ENCODE data around the gene RBFOX2. TPM values are rescaled to one million over a fixed set of nuclear protein-coding genes. Genes with fewer than 3 reads are reported as not detected.
A peak's percentile ranks its signal among the peaks of the same experiment; 100 is the strongest.

The RBFOX2 gene
- total RNA-seq, 1 donor from 2014 or later, result 58.1 TPM

DNA sequence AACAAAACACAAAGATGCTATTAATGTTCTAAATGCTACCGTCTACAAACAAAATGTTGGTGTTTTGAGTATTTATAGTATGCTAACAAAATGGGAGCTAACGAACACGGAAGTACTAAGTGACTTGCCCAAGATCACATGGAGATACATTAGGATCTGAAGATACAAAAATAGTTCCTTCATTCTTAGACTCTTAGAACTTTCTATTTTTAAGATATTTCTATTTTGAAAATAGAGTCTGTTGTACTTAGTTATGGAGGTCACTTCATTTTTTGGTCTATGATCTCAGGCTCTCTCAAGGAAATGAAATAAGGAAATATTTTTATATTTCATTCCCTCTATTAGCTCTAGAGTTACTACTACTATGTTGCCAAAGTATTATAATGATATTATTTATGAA is 246.7 kb downstream of the RBFOX2 start:
- intact Hi-C loops (cut with DNase I), result loop anchor here (5.0 kb wide), 2 partner anchors 55 to 140 kb away; no protein-coding TSS in a partner anchor
- DNase-seq (ENCODE audit: low spot score in 2 of 2), result no peak
- H3K27ac ChIP-seq, result peak overlapping the region; percentile 66 to 76
- peak overlapping the region in 1 of 2 donors; percentile 16 for H3K4me3 ChIP-seq
- peaks cover 9 to 49% of the 10 kb centered on the region in 2 donors for H3K4me1 ChIP-seq
- no peaks in the 10 kb centered on the region for H3K36me3 ChIP-seq
- H3K9me3 ChIP-seq, result no peaks in the 10 kb centered on the region
- H3K27me3 ChIP-seq, result no peaks in the 10 kb centered on the region
- TF ChIP-seq, protein P1, sequence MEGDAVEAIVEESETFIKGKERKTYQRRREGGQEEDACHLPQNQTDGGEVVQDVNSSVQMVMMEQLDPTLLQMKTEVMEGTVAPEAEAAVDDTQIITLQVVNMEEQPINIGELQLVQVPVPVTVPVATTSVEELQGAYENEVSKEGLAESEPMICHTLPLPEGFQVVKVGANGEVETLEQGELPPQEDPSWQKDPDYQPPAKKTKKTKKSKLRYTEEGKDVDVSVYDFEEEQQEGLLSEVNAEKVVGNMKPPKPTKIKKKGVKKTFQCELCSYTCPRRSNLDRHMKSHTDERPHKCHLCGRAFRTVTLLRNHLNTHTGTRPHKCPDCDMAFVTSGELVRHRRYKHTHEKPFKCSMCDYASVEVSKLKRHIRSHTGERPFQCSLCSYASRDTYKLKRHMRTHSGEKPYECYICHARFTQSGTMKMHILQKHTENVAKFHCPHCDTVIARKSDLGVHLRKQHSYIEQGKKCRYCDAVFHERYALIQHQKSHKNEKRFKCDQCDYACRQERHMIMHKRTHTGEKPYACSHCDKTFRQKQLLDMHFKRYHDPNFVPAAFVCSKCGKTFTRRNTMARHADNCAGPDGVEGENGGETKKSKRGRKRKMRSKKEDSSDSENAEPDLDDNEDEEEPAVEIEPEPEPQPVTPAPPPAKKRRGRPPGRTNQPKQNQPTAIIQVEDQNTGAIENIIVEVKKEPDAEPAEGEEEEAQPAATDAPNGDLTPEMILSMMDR (IDR thresholded peaks at IDR 0.05), result no peak

DNA sequence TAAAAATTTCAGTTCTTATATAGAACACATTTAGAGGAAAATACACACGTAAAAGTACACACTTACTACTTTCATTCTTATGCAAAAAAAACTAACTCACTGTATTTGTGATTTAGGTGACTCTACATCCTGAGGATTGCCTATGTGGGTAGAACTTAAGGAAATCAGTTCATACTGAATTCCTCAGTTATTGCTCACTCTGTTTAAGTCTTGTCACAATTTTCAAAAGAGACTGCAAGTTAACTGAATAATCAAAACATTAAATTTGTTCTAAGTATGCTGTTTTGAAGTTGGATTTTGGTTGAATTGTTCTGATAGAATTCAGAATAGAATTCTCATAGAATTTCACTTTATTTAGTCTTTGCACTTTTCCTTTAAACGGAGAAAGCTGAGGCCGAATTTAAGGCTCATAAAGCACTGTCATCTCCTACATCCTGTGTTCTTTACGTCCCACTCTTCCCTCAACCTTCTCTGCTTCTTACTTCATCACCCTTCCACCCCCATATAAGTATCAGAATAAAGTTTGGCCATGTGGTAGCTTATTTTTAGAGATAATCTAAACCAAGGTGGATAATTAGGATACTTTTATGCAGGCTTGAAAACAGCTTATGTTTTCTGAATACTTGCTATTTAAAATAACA is 251.2 kb downstream of the RBFOX2 start:
- H3K27me3 ChIP-seq, result no peaks in the 10 kb centered on the region
- no peaks in the 10 kb centered on the region for H3K9me3 ChIP-seq
- intact Hi-C loops (cut with DNase I), result no loop called here
- H3K4me3 ChIP-seq, result no peak overlapping the region
- DNase-seq (ENCODE audit: low spot score in 2 of 2), result no peak
- peaks cover 6 to 21% of the 10 kb centered on the region in 2 donors for H3K4me1 ChIP-seq
- TF ChIP-seq, protein P1 (IDR thresholded peaks at IDR 0.05), result no peak
- H3K27ac ChIP-seq, result peak overlapping the region; percentile 19 to 76
- no peaks in the 10 kb centered on the region for H3K36me3 ChIP-seq

DNA sequence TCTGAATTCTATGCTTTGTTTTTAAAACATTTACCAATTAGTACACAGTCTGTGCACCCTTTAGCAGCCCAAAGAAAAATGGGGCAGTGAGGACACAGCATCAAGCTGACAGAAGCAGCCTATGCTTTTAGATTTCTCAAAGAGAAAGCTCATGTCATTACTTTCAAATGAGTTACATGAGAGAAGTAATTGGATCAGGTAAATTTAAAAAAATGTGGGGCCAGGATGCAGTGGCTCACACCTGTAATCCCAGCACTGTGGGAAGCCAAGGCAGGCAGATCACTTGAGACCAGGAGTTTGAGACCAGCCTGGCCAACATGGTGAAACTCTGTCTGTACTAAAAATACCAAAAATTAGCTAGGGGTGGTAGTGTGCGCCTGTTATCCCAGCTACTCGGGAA is 253.3 kb downstream of the RBFOX2 start:
- Histone ChIP-seq H3K27me3 (no peaks in the 10 kb centered on the region), H3K4me1 (peaks cover 3 to 12% of the 10 kb centered on the region in 2 donors), H3K4me3 (no peak overlapping the region), H3K9me3 (no peaks in the 10 kb centered on the region), H3K36me3 (no peaks in the 10 kb centered on the region), H3K27ac (peak overlapping the region in 1 of 2 donors; percentile 24)
- intact Hi-C loops (cut with DNase I), result no loop called here
- DNase-seq (ENCODE audit: low spot score in 2 of 2), result no peak
- TF ChIP-seq, protein P1 (IDR thresholded peaks at IDR 0.05), result no peak

DNA sequence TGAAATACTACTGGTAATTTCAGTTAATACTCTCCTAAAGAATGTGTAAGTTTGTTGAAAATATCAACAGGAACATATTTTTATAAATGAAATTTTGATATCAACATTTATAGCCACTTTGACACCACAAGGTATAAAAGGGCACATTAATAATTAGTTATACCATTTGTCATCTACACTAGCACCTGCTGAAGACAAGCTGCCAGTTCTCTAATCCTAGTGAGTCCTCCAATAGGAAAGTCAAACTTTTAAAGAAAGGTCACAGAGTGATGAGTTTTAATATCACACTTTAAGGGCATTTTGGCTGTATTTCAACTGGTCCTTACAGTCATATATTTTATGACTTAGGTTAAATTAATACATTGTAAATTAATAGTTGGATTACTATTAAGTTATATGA is 258.6 kb downstream of the RBFOX2 start:
- TF ChIP-seq, protein P1 (IDR thresholded peaks at IDR 0.05), result no peak
- H3K27me3 ChIP-seq, result no peaks in the 10 kb centered on the region
- H3K4me1 ChIP-seq, result peaks cover 0 to under 1% of the 10 kb centered on the region in 2 donors
- H3K4me3 ChIP-seq, result no peak overlapping the region
- no peak for DNase-seq (ENCODE audit: low spot score in 2 of 2)
- intact Hi-C loops (cut with DNase I), result loop anchor here (10.0 kb wide), 1 partner anchor 355 kb away; no protein-coding TSS in a partner anchor
- no peaks in the 10 kb centered on the region for H3K36me3 ChIP-seq
- no peak overlapping the region for H3K27ac ChIP-seq
- no peaks in the 10 kb centered on the region for H3K9me3 ChIP-seq

DNA sequence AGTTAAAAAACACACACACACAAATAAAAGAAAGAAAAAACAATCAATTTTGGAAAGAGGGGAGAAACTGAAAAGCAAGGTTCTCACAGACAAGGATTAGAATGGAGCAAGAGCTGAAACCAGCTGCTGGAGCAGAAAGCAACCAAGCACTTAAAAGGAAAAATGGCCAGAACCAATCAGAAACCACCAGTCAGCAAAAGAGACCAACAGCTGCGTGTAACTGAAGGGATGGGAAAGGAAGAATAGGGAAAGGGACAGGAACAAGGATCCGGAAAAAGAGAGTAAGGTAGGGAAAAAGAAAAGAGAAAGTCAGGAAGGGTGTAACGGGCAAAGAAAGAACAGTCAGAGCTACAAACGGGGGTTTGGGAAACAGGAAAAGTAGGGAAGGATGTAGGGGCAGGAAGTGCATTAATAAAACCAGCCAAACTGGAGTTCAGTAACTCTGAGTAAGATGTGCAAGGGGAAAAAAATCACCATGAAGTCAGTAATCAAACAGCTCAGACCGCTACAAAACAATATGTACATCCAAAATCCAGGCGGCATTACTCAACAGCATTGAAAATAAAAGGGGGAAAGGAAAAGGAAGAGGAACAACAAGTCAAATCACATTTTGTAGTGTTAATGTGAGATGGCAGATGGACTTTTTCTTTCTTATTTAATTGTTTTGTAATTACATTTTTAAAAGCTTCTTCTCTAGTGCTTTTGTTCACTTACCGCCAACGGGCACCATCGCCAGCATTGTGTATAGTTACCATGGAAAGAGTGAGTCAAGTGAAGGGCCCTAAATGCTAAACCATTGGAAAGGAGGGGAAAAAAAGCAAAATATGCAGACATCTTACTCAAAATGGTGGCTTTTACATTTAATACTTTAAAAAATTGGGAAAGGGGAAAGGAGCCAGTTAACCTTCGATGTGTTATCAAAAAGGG is 261.7 kb downstream of the RBFOX2 start:
- Histone ChIP-seq H3K27ac (peak overlapping the region in 1 of 2 donors; percentile 37), H3K4me3 (no peak overlapping the region)
- intact Hi-C loops (cut with DNase I), result loop anchor here (10.0 kb wide), 1 partner anchor 358 kb away; no protein-coding TSS in a partner anchor

More for the DNA sequence above, 261.7 kb downstream of the RBFOX2 start:
- TF ChIP-seq, protein P1 (IDR thresholded peaks at IDR 0.05), result no peak
- Histone ChIP-seq H3K4me1 (no peaks in the 10 kb centered on the region), H3K9me3 (no peaks in the 10 kb centered on the region), H3K27me3 (no peaks in the 10 kb centered on the region), H3K36me3 (no peaks in the 10 kb centered on the region)
- no peak for DNase-seq (ENCODE audit: low spot score in 2 of 2)

All from ascending aorta (tissue), 2 donors.